Measurements from ENCODE around the gene SERINC3.
A peak's percentile ranks its signal among the peaks of the same experiment; 100 is the strongest.

SERINC3 gene

DNA sequence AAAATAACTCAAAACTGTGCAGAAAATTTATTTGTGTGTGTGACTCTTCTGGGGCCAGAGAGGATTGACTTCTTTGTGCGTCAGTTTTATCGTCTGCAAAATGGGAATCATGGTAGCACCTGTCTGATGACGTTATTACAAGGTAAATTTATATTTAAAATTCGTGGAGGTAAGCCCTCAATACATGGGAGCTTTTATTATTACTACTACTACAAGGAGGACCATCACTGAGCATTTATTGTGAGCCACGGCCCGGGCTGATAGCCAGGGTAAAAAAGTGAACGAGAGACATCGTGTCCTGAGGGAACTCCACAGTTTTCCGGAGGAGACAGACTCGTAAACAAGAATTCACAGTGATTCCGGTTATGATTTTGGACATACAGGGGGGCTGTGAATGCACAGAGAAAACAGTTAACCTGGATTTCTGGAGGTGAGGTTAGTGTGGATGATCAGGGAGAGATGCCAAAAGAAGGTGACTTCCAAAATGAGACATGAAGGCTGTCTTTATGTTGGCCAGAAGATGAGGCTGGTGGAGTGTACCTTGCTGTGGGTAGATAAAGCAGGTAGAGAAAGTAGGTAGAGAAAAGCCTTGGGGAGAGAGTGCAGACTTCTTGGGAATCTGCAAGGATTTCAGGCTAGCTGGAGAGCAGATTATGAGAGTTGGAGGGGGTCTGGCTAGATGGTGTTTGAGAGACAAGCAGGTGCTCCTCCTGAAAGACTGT lies 10.6 kb upstream of the SERINC3 start:
- no peak for DNase-seq

DNA sequence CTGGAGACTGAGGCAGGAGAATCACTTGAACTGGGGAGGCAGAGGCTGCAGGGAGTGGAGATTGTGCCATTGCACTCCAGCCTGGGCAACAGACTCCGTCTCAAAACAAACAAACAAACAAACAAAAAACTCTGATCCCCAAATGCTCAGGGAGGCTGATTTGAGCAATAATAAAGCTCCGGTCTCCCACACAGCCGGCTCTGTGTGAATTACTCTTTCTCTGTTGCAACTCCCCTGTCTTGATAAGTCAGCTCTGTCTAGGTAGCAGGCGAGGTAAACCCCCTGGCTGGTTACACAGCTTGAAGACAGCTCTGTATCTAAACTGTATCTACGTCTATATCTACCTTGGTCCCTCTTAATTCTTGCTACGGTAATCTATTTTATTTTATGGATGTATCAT lies 6.4 kb upstream of the SERINC3 start:
- no peak for DNase-seq

GRCh38 chr20:44527716-44528199 lies 5.9 kb upstream of the SERINC3 start:
- no peak for DNase-seq

GRCh38 chr20:44526129-44526528 lies 4.3 kb upstream of the SERINC3 start:
- DNase-seq: no peak

DNA sequence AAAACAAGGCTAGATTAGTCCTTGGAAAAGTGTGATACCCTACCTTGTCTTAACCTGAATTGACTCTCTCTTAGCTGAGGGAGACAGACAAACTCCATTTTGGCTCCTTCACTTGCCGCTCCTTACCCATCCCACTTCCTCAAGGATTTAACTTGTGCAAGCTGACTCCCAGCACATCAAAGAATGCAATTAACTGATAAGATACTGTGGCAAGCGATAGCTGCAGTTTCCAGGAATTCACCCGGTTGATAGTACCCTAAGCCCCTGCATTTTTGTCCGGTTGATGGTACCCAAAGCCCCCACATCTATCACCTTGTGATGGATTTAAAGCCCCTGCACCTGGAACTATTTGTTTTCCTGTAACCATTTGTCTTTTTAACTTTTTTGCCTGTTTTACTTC lies 1.9 kb upstream of the SERINC3 start:
- DNase-seq: no peak

DNA sequence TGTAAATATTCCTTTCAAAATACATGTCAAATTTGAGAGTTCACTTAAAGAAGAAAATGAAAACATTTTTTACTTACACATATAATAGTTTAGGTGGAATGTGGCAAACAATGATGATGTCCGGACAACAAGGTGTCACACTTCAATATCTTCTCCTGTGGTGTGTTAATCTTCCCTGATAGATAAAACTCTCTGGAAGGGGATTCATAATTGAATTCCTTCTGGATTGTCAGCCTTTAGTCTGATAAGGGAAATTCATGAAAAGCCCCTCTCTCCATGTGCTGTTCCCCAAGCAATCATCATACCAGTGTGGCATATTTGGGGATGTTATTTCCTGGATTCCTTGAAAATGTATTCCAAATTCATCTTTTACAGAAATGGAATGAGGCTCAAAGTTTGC lies 971 bp upstream of the SERINC3 start:
- DNase-seq: no peak

DNA sequence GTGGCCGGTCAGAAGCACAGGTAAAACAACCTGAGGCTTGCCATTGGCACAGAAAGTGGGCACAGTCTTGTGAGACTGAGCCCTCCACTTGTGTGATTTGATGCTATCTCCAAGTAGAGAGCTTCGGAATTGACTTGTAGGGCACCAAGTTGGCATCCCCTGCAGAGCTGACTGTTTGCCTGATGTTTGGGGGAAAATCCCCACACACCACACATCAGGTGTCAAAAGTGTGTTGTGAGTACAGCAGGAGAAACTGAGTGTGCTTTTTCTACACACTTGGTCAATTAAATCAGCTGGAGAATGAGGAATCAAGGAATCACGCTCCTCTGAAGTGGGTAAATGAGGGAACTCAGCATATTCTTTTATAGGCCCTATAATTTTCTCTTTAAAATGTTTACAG lies 989 bp downstream of the SERINC3 start:
- DNase-seq: peak; percentile 26

- no peak for DNase-seq
Observed at GRCh38 chr20:44518248-44518647, 3.6 kb downstream of the SERINC3 start.

GRCh38 chr20:44517454-44517853 lies 4.4 kb downstream of the SERINC3 start:
- DNase-seq: no peak

DNA sequence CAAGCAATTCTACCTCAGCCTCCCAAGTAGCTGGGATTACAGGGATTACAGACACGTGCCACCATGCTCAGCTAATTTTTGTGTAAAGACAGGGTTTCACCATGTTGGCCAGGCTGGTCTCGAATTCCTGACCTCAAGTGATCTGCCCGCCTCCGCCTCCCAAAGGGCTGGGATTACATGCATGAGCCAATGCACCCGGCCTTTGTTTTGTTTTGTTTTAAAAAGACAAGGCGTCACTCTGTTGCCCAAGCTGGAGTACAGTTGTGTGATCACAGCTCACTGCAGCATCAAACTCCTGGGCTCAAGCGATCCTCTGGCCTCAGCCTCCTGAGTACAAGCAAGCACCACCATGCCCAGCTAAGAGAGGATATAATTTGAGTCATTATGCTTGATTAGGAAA lies 5.4 kb downstream of the SERINC3 start:
- DNase-seq: no peak

- DNase-seq: no peak
Observed at GRCh38 chr20:44513871-44514270, 8.0 kb downstream of the SERINC3 start.

DNA sequence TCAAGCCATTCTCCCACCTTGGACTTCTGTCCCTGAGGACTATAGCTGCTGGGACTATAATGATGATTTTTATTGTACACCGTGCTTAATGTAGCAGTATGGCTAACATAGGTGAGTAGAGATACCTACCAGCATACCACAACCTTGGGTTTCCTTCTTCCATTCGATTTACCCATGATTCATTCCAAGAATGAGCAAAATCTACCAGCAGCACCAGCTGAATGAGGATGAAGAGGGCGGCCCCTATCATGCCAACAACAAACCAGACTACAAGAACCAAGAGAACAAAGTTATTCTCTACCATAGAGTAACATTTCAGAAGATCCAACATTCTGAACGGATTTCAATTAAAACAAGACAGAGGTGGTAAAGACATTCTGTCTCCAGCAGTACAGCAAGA lies 12.1 kb downstream of the SERINC3 start:
- no peak for DNase-seq

DNA sequence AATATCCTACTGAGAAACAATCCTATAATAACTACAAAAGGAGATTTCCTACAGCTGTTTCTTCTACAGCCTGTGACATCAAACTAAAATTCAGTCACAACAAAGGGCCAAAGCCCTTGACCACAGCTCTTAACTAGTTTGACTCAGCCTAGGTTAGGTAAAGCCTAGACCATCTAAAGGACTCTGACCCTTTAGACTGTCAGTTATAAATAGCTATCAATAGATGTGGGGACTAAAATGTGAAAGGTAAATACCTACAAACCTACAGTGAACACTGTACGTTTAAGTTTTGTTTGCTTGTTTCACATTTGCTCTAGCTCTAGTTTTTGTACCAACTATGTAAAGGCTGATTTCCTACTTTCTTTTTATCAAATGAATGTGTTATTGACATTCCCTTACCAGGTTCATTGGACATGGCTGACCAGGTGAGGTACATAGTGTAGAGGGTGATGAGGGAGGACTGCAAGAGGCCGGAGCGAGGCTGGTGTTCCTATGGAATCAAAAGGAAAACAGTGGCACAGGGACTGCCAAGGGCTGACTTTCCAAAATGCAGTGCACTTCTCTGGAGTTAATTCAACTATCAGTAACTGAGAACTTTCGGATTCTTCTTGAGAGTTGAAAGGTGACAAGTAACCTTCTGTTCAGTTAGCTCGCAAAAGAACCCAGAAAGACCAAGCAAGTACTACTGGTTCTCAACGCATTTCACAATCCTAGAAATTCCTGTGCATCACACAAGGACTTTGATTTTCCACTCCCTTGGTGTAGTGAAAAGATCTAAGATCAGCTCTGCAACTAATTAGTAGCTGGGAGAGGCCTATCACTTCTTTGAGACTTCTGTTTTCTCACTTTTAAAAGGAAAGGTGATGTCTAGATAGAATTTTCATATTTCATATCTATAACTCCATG lies 17.2 kb downstream of the SERINC3 start:
- no peak for DNase-seq

DNA sequence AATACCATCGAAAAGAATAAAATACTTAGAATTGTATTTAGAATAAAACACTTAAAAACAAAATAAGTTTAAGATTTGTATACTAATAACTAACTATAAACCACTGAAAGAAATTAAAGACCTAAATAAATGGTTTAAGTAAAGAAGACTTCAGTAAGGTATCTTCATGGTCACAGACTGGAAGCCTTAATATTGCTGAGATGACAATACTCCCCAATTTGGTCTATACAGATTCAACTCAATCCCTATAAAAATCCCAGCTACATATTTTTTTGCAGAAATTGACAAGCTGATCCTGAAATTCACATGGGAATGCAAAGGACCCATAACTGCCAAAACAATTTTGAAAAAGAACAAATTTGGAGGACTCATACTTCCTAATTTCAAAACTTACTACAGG lies 18.9 kb downstream of the SERINC3 start:
- DNase-seq: no peak

DNA sequence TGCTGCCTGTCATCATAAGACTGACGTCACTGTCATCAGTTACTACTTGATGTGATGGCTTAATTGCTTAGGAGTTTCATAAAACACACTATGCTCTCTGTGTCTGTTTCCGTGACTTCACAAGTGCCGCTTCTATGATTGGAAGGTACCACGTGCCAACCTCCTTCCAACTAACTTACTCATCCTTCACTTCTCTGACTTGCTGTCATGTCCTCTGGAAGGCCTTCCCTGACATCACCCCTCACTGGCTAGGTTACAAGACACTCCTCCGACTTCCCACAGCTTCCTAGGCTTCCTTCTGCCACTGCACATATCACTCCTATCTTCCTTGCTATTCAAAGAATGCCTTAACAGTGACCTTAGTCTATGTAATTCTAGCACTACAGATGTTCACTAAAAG lies 20.4 kb downstream of the SERINC3 start:
- DNase-seq: no peak

DNA sequence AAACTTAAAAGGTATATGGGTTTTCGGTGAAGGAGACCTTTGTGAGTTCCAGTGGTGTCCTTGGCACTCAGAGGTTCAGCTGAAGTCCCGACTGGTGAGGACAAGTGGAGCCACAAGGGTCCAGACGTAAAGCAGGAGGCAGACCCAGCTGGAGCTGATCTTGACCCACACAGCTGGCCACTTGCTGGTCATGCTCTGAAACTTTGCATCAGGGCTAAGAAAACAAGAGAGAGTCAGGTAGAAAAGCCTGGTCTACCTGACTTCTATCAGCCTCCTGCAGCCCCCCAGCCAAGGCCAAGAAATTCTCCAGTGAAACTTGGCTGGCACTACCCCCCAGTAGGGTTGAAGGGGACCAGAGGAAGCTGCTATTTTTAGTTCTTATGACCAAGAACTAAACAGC lies 21.6 kb downstream of the SERINC3 start:
- no peak for DNase-seq

DNA sequence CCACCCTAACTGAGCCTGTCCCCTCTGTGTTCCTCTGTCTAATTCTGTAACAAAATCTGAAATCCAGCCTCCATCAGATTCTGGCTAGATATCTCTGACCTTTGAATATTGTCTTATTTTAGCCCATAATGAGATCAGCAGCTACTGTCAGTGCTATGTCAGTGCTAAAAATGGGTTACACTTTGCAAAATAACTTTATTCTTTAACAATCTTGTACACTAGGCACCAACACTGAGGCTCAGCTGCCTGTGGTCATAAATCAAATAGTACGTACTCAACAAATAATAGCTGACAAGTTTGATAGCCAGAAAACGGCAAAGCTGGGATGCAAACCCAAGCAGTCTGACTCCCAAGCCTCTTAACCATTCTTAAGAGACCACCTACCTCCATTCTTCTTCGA lies 24.1 kb downstream of the SERINC3 start:
- no peak for DNase-seq

DNA sequence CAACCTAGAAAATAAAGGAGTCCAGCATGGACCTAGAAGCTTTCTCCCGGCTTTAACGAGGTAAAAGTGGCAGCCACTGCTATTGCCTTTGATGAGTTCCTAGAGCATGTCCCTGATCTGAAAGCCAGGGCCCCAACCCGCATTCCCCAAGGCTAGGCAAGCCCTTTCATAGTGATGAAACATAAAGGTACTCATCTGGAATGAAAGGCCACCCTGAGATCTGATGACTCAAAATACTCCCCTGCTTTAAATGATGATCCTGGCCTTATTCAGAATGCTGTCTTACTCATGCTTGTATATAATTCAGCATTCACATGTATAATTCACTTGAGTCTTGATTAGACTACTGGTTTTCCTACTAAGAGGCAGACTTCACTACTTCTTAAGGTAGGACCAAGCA lies 24.9 kb downstream of the SERINC3 start:
- no peak for DNase-seq

DNA sequence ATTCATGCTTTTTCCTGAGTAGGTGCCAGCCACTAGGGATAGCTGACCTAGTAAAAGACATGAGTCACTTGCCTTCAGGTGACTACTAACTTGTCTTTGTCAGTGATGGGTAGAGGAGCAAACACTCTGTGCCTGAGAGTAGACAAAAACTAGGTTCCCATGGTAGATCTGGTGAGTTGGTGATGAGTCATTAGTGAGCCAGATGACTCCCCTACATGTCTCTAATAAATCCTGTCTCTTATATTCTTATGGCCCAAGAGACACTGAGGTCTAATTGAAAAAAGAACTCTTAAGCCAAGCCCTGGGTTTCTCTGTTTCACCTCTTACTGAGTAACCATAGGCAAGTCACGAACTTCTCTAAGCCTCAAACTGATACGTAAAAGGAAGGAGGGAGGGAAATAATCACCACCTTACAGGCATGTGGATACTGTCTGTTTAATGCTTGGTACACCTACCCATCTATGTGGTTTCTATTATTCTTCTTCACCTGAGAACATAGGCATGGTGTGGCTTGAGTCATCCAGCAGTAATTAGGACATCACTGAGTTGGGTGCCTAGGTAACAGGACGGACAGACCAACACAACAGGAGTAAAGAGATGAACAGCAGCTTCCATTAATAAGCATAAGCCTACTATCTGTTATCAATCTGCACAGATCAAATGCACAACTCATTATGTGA lies 25.9 kb downstream of the SERINC3 start:
- DNase-seq: no peak

DNA sequence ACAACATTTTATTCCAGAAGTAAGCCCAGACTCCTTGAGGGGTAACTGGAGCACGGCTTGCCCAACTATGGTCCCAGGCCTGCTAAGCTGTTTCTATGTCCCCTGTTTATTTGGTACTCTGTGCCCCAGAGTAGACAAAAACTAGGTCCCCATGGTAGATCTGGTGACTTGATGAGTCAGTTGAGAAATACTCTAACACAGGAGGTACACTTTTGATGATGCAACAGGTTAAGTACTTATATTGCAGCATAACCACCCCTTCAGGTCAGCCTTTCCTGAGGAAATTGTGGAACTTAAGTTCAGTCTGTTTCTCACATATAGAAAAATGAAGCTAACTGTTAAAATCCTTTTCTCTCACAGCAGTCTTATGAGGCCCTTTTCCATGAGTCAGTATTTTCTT lies 26.6 kb downstream of the SERINC3 start:
- DNase-seq: no peak

DNA sequence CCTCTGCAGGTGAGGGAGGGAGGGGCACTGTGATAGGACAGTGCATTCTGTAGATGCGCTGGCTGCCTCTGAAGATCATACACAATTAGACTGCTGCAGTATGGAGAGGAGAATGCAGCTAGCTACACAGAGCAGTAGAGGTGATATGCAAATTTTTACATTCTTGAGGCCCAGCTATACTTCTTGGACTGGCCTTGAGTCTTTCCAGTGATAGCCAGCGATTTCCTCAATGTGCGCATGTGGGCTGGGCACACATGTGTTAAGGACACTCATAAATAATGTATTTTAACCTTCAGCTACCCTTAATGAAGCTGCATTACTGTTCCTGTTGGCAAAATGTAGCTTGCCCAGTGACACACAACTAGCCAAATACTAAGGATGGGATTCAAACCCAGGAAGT lies 27.2 kb downstream of the SERINC3 start:
- no peak for DNase-seq

- DNase-seq: no peak
Observed at GRCh38 chr20:44494266-44494665, 27.6 kb downstream of the SERINC3 start.

DNA sequence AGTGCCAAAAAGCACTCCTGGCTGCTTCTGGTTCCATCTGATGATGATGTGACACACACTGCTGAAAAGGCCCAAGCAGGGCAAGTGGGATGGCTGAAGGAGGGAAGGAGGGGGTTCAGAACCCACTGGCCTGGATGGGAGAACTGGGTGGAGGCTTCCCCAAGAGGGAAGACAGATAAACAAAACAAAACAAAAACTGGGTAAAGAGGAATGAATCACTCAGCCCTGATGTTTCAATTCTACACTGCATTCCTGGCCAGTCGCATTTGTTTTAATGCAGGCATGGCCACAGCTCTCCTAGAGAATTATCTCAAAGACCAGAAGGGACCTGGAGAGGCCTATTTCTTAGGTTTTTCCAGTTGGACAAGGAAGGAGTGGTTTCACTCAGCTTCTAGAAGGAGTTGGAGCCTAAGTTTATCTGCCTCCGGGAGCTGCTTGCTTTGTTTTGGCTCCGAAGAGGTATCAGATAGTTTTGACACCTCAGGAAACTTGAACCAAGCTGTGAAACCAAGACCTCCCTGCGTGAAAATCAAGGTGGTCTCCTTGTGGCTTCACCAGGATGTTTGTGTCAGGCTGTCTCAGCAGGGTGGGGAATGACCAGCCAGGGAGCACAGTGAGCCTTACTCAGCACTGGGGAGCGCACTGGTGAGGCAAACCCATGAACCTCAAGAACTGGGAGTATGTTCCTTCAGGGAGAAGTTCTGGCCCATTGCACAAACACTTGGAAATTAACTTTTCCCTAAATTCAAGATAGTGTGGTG lies 30.1 kb downstream of the SERINC3 start:
- peak; percentile 19 for DNase-seq
